H9 (cell line): Measurements from ENCODE around the gene PLXNC1. TPM values are rescaled to one million over a fixed set of nuclear protein-coding genes. Genes with fewer than 3 reads are reported as not detected.

ENCODE experiments used
- DNase-seq: peaks from one replicate; pipeline ENCODE4 v3.0.0-alpha.2; 2017
- H2AFZ ChIP-seq: one replicate; pipeline ENCODE4 v1.6.1; 2013; ENCODE audit warnings: mild to moderate bottlenecking, low read length, control low read depth, moderate library complexity
- H2AK5ac ChIP-seq: 2 replicates; pipeline ENCODE4 v1.6.1; 2013; ENCODE audit warnings: low read length, control low read depth, mixed read lengths; ENCODE audit not compliant: insufficient read length
- H2BK120ac ChIP-seq: one replicate; pipeline ENCODE4 v1.6.1; 2013; ENCODE audit warnings: low read depth, mild to moderate bottlenecking, low read length, control low read depth, inconsistent platforms; ENCODE audit not compliant: poor library complexity, severe bottlenecking
- H2BK12ac ChIP-seq: 2 replicates; pipeline ENCODE4 v1.6.1; 2013; ENCODE audit warnings: low read length, control low read depth, mixed read lengths, low read depth; ENCODE audit not compliant: insufficient read length
- H2BK15ac ChIP-seq: 2 replicates; pipeline ENCODE4 v1.6.1; 2013; ENCODE audit warnings: low read depth, low read length, control low read depth
- H2BK20ac ChIP-seq: one replicate; pipeline ENCODE4 v1.6.1; 2013; ENCODE audit warnings: low read depth, mild to moderate bottlenecking, low read length, control low read depth, inconsistent platforms; ENCODE audit not compliant: poor library complexity, severe bottlenecking
- H2BK5ac ChIP-seq: 2 replicates; pipeline ENCODE4 v1.6.1; 2013; ENCODE audit warnings: low read length, control low read depth, mixed read lengths; ENCODE audit not compliant: insufficient read length
- H3K14ac ChIP-seq: 2 replicates; pipeline ENCODE4 v1.6.1; 2013; ENCODE audit warnings: low read length, control low read depth; ENCODE audit not compliant: insufficient read depth
- H3K18ac ChIP-seq: 2 replicates; pipeline ENCODE4 v1.6.1; 2013; ENCODE audit warnings: low read depth, mild to moderate bottlenecking, mixed read lengths, low read length, control low read depth; ENCODE audit not compliant: insufficient read length
- H3K23ac ChIP-seq: 2 replicates; pipeline ENCODE4 v1.6.1; 2013; ENCODE audit warnings: low read length, control low read depth, mixed read lengths, low read depth; ENCODE audit not compliant: insufficient read length
- H3K23me2 ChIP-seq: 2 replicates; pipeline ENCODE4 v1.6.1; 2013; ENCODE audit warnings: low read depth, mild to moderate bottlenecking, mixed read lengths, low read length, control low read depth; ENCODE audit not compliant: insufficient read length, poor library complexity, severe bottlenecking
- H3K27ac ChIP-seq: 2 replicates; pipeline ENCODE4 v1.5.1; 2013; ENCODE audit warnings: low read length, control low read depth, mixed read lengths, low read depth; ENCODE audit not compliant: insufficient read length
- H3K27me3 ChIP-seq: 2 replicates; pipeline ENCODE4 v1.6.1; 2013; ENCODE audit warnings: low read length, control low read depth, inconsistent platforms; ENCODE audit not compliant: insufficient read depth
- H3K4ac ChIP-seq: 2 replicates; pipeline ENCODE4 v1.6.1; 2013; ENCODE audit warnings: low read depth, mild to moderate bottlenecking, control low read depth, inconsistent platforms, low read length, moderate library complexity
- H3K4me1 ChIP-seq: 2 replicates; pipeline ENCODE4 v1.6.1; 2013; ENCODE audit warnings: low read length, control low read depth, inconsistent platforms; ENCODE audit not compliant: insufficient read depth
- H3K4me2 ChIP-seq: 2 replicates; pipeline ENCODE4 v1.6.1; 2013; ENCODE audit warnings: low read length, control low read depth, mixed read lengths; ENCODE audit not compliant: insufficient read length, insufficient read depth
- H3K56ac ChIP-seq: 2 replicates; pipeline ENCODE4 v1.6.1; 2013; ENCODE audit warnings: low read depth, mild to moderate bottlenecking, mixed read lengths, low read length, control low read depth; ENCODE audit not compliant: insufficient read length
- H3K79me1 ChIP-seq: 2 replicates; pipeline ENCODE4 v1.6.1; 2013; ENCODE audit warnings: low read depth, mild to moderate bottlenecking, moderate library complexity, low read length, control low read depth, inconsistent platforms; ENCODE audit not compliant: insufficient read depth, poor library complexity, severe bottlenecking
- H3K79me2 ChIP-seq: 2 replicates; pipeline ENCODE4 v1.6.1; 2013; ENCODE audit warnings: low read length, control low read depth, inconsistent platforms; ENCODE audit not compliant: insufficient read depth
- H3K9ac ChIP-seq: 2 replicates; pipeline ENCODE4 v1.6.1; 2013; ENCODE audit warnings: low read length, control low read depth, mixed read lengths; ENCODE audit not compliant: insufficient read length; ENCODE audit errors: extremely low read depth
- H3K9me3 ChIP-seq: one replicate; pipeline ENCODE4 v1.6.1; 2013; ENCODE audit warnings: low read depth, low read length, inconsistent platforms; ENCODE audit not compliant: control insufficient read depth
- H3T11ph ChIP-seq: one replicate; pipeline ENCODE4 v1.6.1; 2013; ENCODE audit warnings: mild to moderate bottlenecking, low read length, control low read depth, inconsistent platforms
- H4K20me1 ChIP-seq: one replicate; pipeline ENCODE4 v1.6.1; 2013; ENCODE audit not compliant: control insufficient read depth, insufficient read length, insufficient read depth
- H4K5ac ChIP-seq: 2 replicates; pipeline ENCODE4 v1.6.1; 2013; ENCODE audit warnings: low read depth, mild to moderate bottlenecking, mixed read lengths, low read length, control low read depth; ENCODE audit not compliant: insufficient read length
- H4K8ac ChIP-seq: replicated peaks from 2 replicates; pipeline ENCODE4 v1.6.1; 2013; ENCODE audit warnings: low read length, control low read depth, mixed read lengths, low read depth; ENCODE audit not compliant: insufficient read length
- H4K91ac ChIP-seq: 2 replicates; pipeline ENCODE4 v1.6.1; 2013; ENCODE audit warnings: low read depth, mild to moderate bottlenecking, moderate library complexity, mixed read lengths, low read length, control low read depth; ENCODE audit not compliant: insufficient read length
- H3K27ac Mint-ChIP-seq, 3 experiments: 2 replicates in 2 of 3; 3 replicates in 1 of 3; pipeline ENCODE4 v1.8.0; 2020 to 2021; ENCODE audit warnings: mixed read lengths in 3 of 3, mild to moderate bottlenecking in 1 of 3, moderate library complexity in 1 of 3
- H3K27me3 Mint-ChIP-seq: 2 replicates; pipeline ENCODE4 v1.8.0; 2021; ENCODE audit warnings: low read depth, mild to moderate bottlenecking, moderate library complexity, mixed read lengths
- H3K36me3 Mint-ChIP-seq, 3 experiments: 2 replicates in 2 of 3; 3 replicates in 1 of 3; pipeline ENCODE4 v1.8.0; 2020 to 2021; ENCODE audit warnings: low read depth in 3 of 3, mixed read lengths in 3 of 3; ENCODE audit not compliant: insufficient read depth in 1 of 3
- H3K4me1 Mint-ChIP-seq, 2 experiments: 2 replicates each; pipeline ENCODE4 v1.8.0; 2020; ENCODE audit warnings: mixed read lengths in 2 of 2
- H3K4me3 Mint-ChIP-seq, 2 experiments: 2 replicates in 1 of 2; 3 replicates in 1 of 2; pipeline ENCODE4 v1.8.0; 2020 to 2021; ENCODE audit warnings: mild to moderate bottlenecking in 2 of 2, mixed read lengths in 2 of 2, moderate library complexity in 1 of 2
- H3K9me3 Mint-ChIP-seq, 2 experiments: 2 replicates in 1 of 2; 3 replicates in 1 of 2; pipeline ENCODE4 v1.8.0; 2020; ENCODE audit warnings: mild to moderate bottlenecking in 2 of 2, mixed read lengths in 2 of 2, moderate library complexity in 1 of 2
- WGBS: extraction: QIAGEN DNeasy Blood & Tissue Kit; methylation state at CpG from one replicate; pipeline ENCODE4 v1.1.7; 2013; ENCODE audit warnings: missing lambda C conversion rate, low lambda C conversion rate, mixed read lengths; ENCODE audit not compliant: insufficient read length; ENCODE audit errors: extremely low coverage; 5-methylcytosine and 5-hydroxymethylcytosine counted together
- total RNA-seq: library from RNA; stranded (reverse); gene quantifications from 2 replicates; pipeline ENCODE4 v1.2.1, GENCODE V29; 2021
- TF ChIP-seq, protein P1 (sequence below): fragments of 200-600 bp; sonication (generic); conservative IDR thresholded peaks from 3 replicates; pipeline ENCODE4 v1.8.0; 2021; ENCODE audit warnings: antibody characterized with exemption, mild to moderate bottlenecking

Gene PLXNC1
- total RNA-seq, 1 experiment from 2014 or later, result 1.2 TPM

GRCh38 chr12:94126067-94126466, 22.3 kb upstream of the PLXNC1 start:
- Histone ChIP-seq H3K18ac (no peak overlapping the region), H3K4me1 (no peaks in the 10 kb centered on the region), H3K79me2 (no peaks in the 10 kb centered on the region), H3K14ac (no peak overlapping the region), H3K27ac (no peak overlapping the region), H4K20me1 (no peaks in the 10 kb centered on the region), H2BK120ac (no peak overlapping the region), H3K27me3 (no peaks in the 10 kb centered on the region), H2AFZ (no peak overlapping the region), H3K9me3 (no peaks in the 10 kb centered on the region), H2BK5ac (no peak overlapping the region), H4K8ac (no peak overlapping the region), H3K23ac (no peak overlapping the region), H3K9ac (no peak overlapping the region), H4K5ac (no peak overlapping the region), H2BK15ac (no peak overlapping the region), H3K56ac (no peak overlapping the region), H3K4ac (no peak overlapping the region), H3K4me2 (no peak overlapping the region), H2AK5ac (no peak overlapping the region), H4K91ac (no peak overlapping the region), H3K79me1 (no peaks in the 10 kb centered on the region), H2BK20ac (no peak overlapping the region), H2BK12ac (no peak overlapping the region), H3K23me2 (no peaks in the 10 kb centered on the region), H3T11ph (no peak overlapping the region)
- Mint-ChIP-seq H3K4me3 (no peak overlapping the region), H3K27ac (no peak overlapping the region), H3K36me3 (no peaks in the 10 kb centered on the region; a peak in 1 of 7 replicates), H3K4me1 (peaks cover 7% of the 10 kb centered on the region in 2 experiments; a peak in 3 of 4 replicates), H3K27me3 (peaks cover 76% of the 10 kb centered on the region), H3K9me3 (peaks cover 0 to 6% of the 10 kb centered on the region in 2 experiments; a peak in 2 of 5 replicates)
- no CpG with 5 or more reads among the region's 1 CpG for WGBS
- TF ChIP-seq, protein P1, sequence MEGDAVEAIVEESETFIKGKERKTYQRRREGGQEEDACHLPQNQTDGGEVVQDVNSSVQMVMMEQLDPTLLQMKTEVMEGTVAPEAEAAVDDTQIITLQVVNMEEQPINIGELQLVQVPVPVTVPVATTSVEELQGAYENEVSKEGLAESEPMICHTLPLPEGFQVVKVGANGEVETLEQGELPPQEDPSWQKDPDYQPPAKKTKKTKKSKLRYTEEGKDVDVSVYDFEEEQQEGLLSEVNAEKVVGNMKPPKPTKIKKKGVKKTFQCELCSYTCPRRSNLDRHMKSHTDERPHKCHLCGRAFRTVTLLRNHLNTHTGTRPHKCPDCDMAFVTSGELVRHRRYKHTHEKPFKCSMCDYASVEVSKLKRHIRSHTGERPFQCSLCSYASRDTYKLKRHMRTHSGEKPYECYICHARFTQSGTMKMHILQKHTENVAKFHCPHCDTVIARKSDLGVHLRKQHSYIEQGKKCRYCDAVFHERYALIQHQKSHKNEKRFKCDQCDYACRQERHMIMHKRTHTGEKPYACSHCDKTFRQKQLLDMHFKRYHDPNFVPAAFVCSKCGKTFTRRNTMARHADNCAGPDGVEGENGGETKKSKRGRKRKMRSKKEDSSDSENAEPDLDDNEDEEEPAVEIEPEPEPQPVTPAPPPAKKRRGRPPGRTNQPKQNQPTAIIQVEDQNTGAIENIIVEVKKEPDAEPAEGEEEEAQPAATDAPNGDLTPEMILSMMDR, result no peak
- DNase-seq, result no peak
